BE2C (cell line): Measurements from ENCODE around the gene XIAP. TPM values are rescaled to one million over a fixed set of nuclear protein-coding genes. Genes with fewer than 3 reads are reported as not detected.
"Not testable (repeated sequence)": the region's sequence is repeated elsewhere in the genome, so short reads cannot be mapped to it uniquely, and the experiment has no call there.

Experiments
- DNase-seq: peaks from one replicate; pipeline ENCODE4 v3.0.0-alpha.2; 2020
- H3K27me3 ChIP-seq: fragments of 250-450 bp; sonication (Bioruptor Pico); 2 replicates; pipeline ENCODE4 v1.5.1; 2020; ENCODE audit warnings: mild to moderate bottlenecking
- H3K36me3 ChIP-seq: fragments of 250-450 bp; sonication (Bioruptor Pico); 2 replicates; pipeline ENCODE4 v1.5.1; 2020; ENCODE audit warnings: mild to moderate bottlenecking
- H3K4me1 ChIP-seq: fragments of 250-450 bp; sonication (Bioruptor Pico); 2 replicates; pipeline ENCODE4 v1.5.1; 2020
- H3K4me3 ChIP-seq: 2 replicates; pipeline ENCODE4 v1.5.1; 2011; ENCODE audit warnings: low read depth, low read length
- H3K9me3 ChIP-seq: fragments of 250-450 bp; sonication (Bioruptor Pico); 2 replicates; pipeline ENCODE4 v1.5.1; 2020
- polyA plus RNA-seq: library from polyadenylated mRNA; unstranded; fragments of >200 nt; gene quantifications from one replicate; pipeline ENCODE4 v1.2.1, GENCODE V29; 2012; ENCODE audit warnings: low read depth, missing spikeins; ENCODE audit not compliant: insufficient read length, insufficient read depth
- TF ChIP-seq, protein P1 (sequence below): IDR thresholded peaks from 2 replicates; pipeline ENCODE4 v1.5.1; 2012; ENCODE audit warnings: mild to moderate bottlenecking, low read depth, low read length

Gene XIAP
- polyA plus RNA-seq = 13.3 TPM

DNA sequence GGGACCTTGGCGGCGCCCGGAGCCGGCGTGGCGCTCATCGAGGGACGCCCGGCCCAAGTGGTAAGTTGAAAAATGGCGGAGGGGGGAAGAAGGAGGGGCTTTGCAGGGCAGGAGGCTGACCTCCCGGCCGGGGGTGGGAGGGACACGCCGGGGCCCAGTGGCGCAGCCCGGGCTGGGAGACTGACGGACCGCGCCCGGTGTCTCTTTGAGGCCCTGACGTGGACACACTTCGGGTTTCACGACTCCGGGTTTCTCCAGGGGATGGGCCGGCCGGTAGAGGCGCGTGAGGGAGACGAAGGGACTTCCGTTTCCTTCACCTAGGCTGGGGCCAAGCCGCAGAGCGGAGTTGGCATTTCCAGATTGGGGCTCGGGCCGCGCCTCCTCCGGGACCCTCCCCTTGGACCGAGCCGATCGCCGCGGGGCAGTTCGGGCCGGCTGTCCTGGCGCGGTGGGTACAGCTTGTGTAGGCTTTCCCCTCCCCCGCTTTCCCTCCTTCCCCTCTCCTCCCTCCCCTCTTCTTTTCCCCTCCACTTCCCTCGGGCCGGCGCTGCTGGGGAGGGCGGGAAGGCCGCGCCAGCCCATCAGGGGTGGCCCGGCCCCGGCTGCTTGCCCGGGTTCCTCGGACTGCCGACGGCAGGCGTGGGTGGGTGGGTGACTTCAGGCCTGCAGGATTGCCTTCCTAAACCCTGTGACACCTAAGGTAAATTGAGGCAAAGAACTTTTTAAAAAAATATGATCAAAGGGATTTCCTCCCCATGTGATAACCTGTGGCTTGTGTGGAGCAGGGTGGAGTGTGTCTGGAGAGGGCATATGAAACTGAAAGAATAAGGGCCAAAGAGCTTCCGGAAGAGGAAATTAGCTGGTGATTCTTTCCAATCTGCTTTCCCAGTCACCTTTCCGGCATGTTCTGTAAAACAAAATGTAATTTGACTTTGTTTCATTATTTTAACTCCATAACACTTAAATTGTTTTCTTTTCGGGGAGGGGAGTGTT, at the start of gene XIAP:
XIAP (plus strand) TSS at position 208 of the 993 bp plus-strand sequence. CDS start 25,610 bp downstream, outside the sequence.
- peak; percentile 85 for DNase-seq
- TF ChIP-seq, protein P1, sequence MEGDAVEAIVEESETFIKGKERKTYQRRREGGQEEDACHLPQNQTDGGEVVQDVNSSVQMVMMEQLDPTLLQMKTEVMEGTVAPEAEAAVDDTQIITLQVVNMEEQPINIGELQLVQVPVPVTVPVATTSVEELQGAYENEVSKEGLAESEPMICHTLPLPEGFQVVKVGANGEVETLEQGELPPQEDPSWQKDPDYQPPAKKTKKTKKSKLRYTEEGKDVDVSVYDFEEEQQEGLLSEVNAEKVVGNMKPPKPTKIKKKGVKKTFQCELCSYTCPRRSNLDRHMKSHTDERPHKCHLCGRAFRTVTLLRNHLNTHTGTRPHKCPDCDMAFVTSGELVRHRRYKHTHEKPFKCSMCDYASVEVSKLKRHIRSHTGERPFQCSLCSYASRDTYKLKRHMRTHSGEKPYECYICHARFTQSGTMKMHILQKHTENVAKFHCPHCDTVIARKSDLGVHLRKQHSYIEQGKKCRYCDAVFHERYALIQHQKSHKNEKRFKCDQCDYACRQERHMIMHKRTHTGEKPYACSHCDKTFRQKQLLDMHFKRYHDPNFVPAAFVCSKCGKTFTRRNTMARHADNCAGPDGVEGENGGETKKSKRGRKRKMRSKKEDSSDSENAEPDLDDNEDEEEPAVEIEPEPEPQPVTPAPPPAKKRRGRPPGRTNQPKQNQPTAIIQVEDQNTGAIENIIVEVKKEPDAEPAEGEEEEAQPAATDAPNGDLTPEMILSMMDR = no peak
- Histone ChIP-seq H3K4me1 (peaks cover 3% of the 10 kb centered on the region; the same call in 1 of the 2 replicates), H3K4me3 (peak within 1 kb of the TSS; percentile 77), H3K9me3 (no peaks in the 10 kb centered on the region), H3K36me3 (no peaks in the 10 kb centered on the region), H3K27me3 (no peaks in the 10 kb centered on the region)

DNA sequence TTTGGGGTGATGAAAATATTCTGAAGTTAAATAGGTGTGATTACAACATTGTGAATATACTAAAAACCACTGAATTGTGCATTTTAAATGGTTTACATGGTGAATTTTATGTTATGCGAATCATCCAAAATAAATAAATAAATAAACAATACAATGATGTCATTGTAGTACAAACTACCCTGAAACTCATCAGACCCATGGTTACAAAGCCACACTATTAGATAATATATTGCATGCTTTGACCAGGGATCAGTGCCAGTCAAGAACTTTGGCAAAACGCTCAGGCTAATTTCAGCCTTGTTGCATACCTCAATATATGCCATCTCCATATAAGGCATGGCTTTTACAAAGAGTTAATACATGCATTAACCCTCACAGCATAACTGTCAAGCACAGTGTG, 45.5 kb upstream of the XIAP start:
- no peak for DNase-seq
- Histone ChIP-seq H3K4me1 (no peaks in the 10 kb centered on the region), H3K4me3 (no peak overlapping the region), H3K9me3 (no peaks in the 10 kb centered on the region), H3K27me3 (no peaks in the 10 kb centered on the region), H3K36me3 (no peaks in the 10 kb centered on the region)
- TF ChIP-seq, protein P1 = no peak

GRCh38 chrX:123814934-123815394, 44.9 kb upstream of the XIAP start:
- H3K4me1 ChIP-seq, H3K36me3 ChIP-seq, DNase-seq, H3K4me3 ChIP-seq, H3K27me3 ChIP-seq, H3K9me3 ChIP-seq: not testable (repeated sequence)

DNA sequence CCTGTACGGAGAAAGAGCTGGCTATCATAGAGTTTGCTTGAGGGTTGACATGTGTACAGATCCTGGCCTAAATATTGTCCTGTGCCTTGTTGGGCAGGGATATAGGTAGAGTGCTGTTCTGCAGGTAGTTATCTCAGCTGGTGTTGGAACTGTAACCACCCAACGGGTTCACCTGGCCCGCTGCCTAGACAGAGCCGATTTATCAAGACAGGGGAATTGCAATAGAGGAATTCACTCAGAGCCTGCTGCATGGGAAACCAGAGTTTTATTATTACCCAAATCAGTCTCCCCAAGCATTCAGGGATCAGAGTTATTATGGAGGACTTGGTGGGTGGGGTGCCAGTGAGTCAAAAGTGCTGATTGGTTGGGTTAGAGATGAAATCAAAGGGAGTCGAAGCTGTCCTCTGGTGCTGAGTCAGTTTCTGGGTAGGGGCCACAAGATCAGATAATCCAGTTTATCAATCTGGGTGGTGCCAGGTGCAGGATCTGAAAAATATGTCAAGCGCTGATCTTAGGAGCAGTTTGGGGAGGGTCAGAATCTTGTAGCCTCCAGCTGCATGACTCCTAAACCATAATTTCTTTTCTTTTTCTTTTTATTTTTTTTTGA, 42.5 kb upstream of the XIAP start:
- no peaks in the 10 kb centered on the region for H3K9me3 ChIP-seq
- no peaks in the 10 kb centered on the region for H3K4me1 ChIP-seq
- H3K36me3 ChIP-seq = no peaks in the 10 kb centered on the region
- no peak for DNase-seq
- no peaks in the 10 kb centered on the region for H3K27me3 ChIP-seq
- TF ChIP-seq, protein P1 = no peak
- H3K4me3 ChIP-seq = no peak overlapping the region

- Histone ChIP-seq H3K4me1 (no peaks in the 10 kb centered on the region), H3K36me3 (no peaks in the 10 kb centered on the region), H3K4me3 (no peak overlapping the region), H3K27me3 (no peaks in the 10 kb centered on the region), H3K9me3 (no peaks in the 10 kb centered on the region)
- DNase-seq = no peak
- TF ChIP-seq, protein P1 = no peak
These were observed 41.6 kb upstream of the XIAP start for GRCh38 chrX:123818243-123818642.

DNA sequence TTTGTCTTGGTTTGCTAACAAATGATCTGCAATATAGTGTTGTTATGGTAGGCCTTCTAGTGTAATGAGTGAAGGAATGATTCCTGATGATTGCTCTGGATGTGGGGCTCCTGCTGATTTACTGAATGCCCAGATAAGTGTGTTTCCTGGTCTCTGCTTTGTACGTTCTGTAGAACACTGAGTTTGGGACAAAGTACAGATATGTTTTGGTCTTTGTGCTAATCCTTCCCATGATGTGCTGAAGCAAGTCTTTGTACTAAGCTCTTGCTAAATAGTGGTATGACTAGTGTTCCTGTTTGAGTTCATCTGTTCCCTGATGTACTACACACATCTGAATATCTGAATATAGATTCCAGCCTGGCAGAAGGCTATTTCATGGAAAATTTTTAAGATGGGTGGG, 36.9 kb upstream of the XIAP start:
- Histone ChIP-seq H3K4me1 (no peaks in the 10 kb centered on the region), H3K9me3 (no peaks in the 10 kb centered on the region), H3K4me3 (no peak overlapping the region), H3K36me3 (no peaks in the 10 kb centered on the region), H3K27me3 (no peaks in the 10 kb centered on the region)
- DNase-seq = no peak
- TF ChIP-seq, protein P1 = no peak
